Astrocyte (in vitro differentiated cells and primary cell): Measurements from ENCODE around the gene DIP2B.

ENCODE experiments used
- CTCF ChIP-seq: IDR thresholded peaks from 2 replicates; pipeline ENCODE4 v1.5.1; 2011; ENCODE audit warnings: low read depth, mild to moderate bottlenecking, inconsistent platforms, low read length, moderate library complexity; ENCODE audit not compliant: insufficient read depth
- EZH2 ChIP-seq: IDR thresholded peaks from 2 replicates; pipeline ENCODE4 v1.6.1; 2012; ENCODE audit warnings: mild to moderate bottlenecking, low read length, inconsistent platforms; ENCODE audit not compliant: insufficient read depth

GRCh38 chr12:50545786-50546185 lies 41.0 kb downstream of the DIP2B start:
- no peak for TF ChIP-seq CTCF
- TF ChIP-seq EZH2: no peak
